ENCODE data around the gene TPCN2.

The TPCN2 gene

DNA sequence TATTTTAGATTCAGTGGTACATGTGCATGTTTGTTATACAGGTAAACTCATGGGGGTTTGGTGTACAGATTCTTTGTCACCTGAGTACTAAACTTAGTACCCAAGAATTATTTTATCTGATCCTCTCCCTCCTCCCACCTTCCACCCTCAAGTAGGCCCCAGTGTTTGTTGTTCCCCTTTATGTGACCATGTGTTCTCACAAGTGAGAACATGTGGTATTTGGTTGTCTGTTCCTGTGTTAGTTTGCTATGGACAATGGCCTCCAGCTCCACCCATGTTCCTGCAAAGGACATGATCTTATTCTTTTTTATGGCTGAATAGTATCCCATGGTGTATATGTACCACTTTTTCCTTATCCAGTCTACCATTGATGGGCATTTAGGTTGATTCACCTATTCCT, 113.8 kb downstream of the TPCN2 start:
- Histone ChIP-seq H3K9ac (ENCODE audit: low read length) (no peak overlapping the region), H3K4me1 (ENCODE audit: control insufficient read depth, insufficient read depth, low read length) (peaks cover 2% of the 10 kb centered on the region), H3K36me3 (ENCODE audit: control insufficient read depth, insufficient read depth, low read length) (no peaks in the 10 kb centered on the region), H3K27me3 (ENCODE audit: control insufficient read depth, insufficient read depth, low read length) (peaks cover 7% of the 10 kb centered on the region), H3K4me3 (ENCODE audit: low read length) (no peak overlapping the region), H3K9me3 (ENCODE audit: control insufficient read depth, low read length) (no peaks in the 10 kb centered on the region)

DNA sequence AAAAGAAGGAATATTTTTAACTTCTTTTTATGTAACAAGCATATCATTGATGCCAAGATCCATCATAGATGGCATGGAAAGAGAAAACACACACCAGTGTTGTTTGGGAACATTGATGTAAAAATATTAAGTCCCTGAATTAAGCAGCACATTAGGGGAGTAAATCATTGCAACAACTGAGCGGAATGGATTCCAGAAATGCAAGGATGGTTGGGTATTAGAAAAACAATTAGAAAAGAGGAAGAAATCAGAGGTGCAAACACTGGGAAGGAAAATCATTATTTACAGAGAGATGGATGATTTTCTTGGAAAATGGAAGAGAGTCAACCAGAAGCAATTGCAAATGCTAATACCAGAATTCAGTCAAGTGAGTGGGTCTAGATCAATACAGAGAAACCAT, 115.1 kb downstream of the TPCN2 start:
- Histone ChIP-seq H3K4me1 (ENCODE audit: control insufficient read depth, insufficient read depth, low read length) (no peaks in the 10 kb centered on the region), H3K9ac (ENCODE audit: low read length) (no peak overlapping the region), H3K36me3 (ENCODE audit: control insufficient read depth, insufficient read depth, low read length) (no peaks in the 10 kb centered on the region), H3K9me3 (ENCODE audit: control insufficient read depth, low read length) (no peaks in the 10 kb centered on the region), H3K27me3 (ENCODE audit: control insufficient read depth, insufficient read depth, low read length) (no peaks in the 10 kb centered on the region), H3K4me3 (ENCODE audit: low read length) (no peak overlapping the region)

GRCh38 chr11:69164824-69165223, 116.1 kb downstream of the TPCN2 start:
- no peaks in the 10 kb centered on the region for H3K9me3 ChIP-seq (ENCODE audit: control insufficient read depth, low read length)
- no peaks in the 10 kb centered on the region for H3K4me1 ChIP-seq (ENCODE audit: control insufficient read depth, insufficient read depth, low read length)
- no peaks in the 10 kb centered on the region for H3K36me3 ChIP-seq (ENCODE audit: control insufficient read depth, insufficient read depth, low read length)
- no peak overlapping the region for H3K9ac ChIP-seq (ENCODE audit: low read length)
- no peaks in the 10 kb centered on the region for H3K27me3 ChIP-seq (ENCODE audit: control insufficient read depth, insufficient read depth, low read length)
- no peak overlapping the region for H3K4me3 ChIP-seq (ENCODE audit: low read length)

DNA sequence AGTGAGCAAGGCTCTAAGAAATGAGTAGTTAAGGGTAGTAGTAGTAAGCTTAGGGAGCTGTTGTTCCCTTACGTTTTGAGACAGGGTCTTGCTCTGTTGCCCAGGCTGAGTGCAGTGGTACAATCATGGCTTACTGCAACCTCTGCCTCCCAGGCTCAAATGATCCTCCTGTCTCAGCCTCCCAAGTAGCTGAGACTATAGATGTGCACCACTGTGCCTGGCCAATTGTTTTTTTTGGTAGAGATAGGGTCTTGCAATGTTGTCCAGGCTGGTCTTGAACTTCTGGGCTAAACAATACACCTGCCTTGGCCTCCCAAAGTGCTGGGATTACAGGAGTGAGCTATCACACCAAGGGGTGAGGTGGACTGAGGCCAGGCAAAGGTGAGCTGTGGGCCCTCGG, 117.0 kb downstream of the TPCN2 start:
- Histone ChIP-seq H3K4me3 (ENCODE audit: low read length) (no peak overlapping the region), H3K4me1 (ENCODE audit: control insufficient read depth, insufficient read depth, low read length) (no peaks in the 10 kb centered on the region), H3K36me3 (ENCODE audit: control insufficient read depth, insufficient read depth, low read length) (no peaks in the 10 kb centered on the region), H3K9ac (ENCODE audit: low read length) (no peak overlapping the region), H3K27me3 (ENCODE audit: control insufficient read depth, insufficient read depth, low read length) (no peaks in the 10 kb centered on the region), H3K9me3 (ENCODE audit: control insufficient read depth, low read length) (no peaks in the 10 kb centered on the region)

DNA sequence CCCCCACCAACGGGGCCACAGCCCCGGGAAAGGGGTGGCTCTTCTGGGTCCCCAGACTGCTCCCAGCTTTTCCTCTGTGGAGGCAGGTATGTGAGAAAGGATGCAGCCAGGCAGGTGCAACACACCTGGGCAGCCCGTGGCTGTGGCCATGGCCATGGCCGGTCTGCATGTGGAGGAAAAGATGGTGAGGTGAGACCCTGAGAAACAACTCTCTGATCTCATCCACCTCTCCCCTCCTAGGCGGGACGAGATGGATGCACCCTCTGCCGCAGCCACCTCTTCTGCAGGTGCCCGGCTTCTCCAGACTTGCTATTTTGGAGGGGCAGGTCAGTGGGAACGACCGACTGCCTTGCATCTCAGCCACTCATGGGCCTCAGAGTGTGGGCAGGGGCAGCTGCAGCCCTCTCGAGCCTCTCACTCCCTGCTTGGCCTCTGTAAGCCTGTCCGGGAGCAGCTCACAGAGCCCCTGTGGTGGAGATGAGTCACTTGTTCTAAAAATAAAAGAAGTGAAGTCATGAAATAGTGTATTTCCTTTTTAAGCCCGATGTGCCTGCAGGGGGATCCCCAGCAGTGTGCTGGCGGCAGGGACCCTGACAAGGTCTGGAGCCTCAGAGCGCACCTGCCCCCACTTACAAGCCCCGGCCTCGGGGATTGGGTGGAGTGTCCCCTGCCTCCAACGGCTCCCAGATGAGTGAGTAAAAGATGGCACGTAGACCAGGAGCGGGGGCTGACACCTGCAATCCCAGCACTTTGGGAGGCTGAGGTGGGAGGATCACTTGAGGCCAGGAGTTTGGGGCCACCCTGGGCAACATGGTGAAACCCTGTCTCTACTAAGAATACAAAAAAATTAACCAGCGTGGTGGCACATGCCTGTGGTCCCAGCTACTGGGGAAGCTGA, 117.7 kb downstream of the TPCN2 start:
- H3K4me1 ChIP-seq (ENCODE audit: control insufficient read depth, insufficient read depth, low read length): no peaks in the 10 kb centered on the region
- H3K27me3 ChIP-seq (ENCODE audit: control insufficient read depth, insufficient read depth, low read length): no peaks in the 10 kb centered on the region
- no peaks in the 10 kb centered on the region for H3K9me3 ChIP-seq (ENCODE audit: control insufficient read depth, low read length)
- no peak overlapping the region for H3K4me3 ChIP-seq (ENCODE audit: low read length)
- no peak overlapping the region for H3K9ac ChIP-seq (ENCODE audit: low read length)
- H3K36me3 ChIP-seq (ENCODE audit: control insufficient read depth, insufficient read depth, low read length): no peaks in the 10 kb centered on the region

DNA sequence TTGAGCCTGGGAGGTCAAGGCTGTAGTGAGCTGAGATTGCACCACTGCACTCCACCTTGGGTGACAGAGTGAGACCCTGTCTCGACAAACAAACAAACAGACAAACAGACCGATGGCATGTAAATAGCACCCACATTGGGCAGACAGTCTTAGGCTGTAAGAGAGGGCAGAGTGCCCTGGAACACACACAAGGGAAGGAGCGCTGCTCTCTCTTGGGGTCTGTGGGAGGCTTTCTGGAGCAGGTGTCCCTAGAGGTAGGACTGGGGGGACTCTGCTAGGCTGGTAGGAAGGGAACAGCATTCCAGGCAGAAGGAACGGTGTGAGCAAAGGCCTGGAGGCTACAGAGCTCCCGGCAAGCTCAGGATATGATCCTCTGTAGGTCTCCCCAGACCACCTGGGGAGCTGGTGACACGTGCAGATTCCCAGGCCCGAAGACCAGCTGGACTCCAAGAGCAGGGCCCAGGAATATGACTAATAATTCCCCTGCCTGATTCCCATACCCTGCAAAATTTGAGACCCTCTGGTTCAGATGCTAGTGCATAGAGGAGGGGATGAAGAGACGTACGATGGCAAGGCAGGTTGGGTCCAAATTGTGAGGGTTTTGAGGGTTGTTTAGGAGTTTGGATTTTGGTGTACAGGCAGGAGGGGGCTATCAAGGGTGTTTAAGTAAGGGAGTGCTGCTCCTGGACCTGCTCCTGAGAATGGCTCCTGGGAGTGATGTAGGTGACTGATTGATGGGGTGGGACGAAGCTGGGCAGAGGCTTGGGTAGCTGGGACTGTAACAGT, 118.6 kb downstream of the TPCN2 start:
- Histone ChIP-seq H3K27me3 (ENCODE audit: control insufficient read depth, insufficient read depth, low read length) (no peaks in the 10 kb centered on the region), H3K4me3 (ENCODE audit: low read length) (no peak overlapping the region), H3K9ac (ENCODE audit: low read length) (no peak overlapping the region)

GRCh38 chr11:69167916-69168691, 119.4 kb downstream of the TPCN2 start:
- H3K4me1 ChIP-seq (ENCODE audit: control insufficient read depth, insufficient read depth, low read length): no peaks in the 10 kb centered on the region
- H3K9me3 ChIP-seq (ENCODE audit: control insufficient read depth, low read length): no peaks in the 10 kb centered on the region
- H3K4me3 ChIP-seq (ENCODE audit: low read length): no peak overlapping the region
- no peaks in the 10 kb centered on the region for H3K36me3 ChIP-seq (ENCODE audit: control insufficient read depth, insufficient read depth, low read length)
- H3K9ac ChIP-seq (ENCODE audit: low read length): no peak overlapping the region
- H3K27me3 ChIP-seq (ENCODE audit: control insufficient read depth, insufficient read depth, low read length): no peaks in the 10 kb centered on the region

More for the DNA sequence above, 118.6 kb downstream of the TPCN2 start:
- Histone ChIP-seq H3K4me1 (ENCODE audit: control insufficient read depth, insufficient read depth, low read length) (no peaks in the 10 kb centered on the region), H3K9me3 (ENCODE audit: control insufficient read depth, low read length) (no peaks in the 10 kb centered on the region), H3K36me3 (ENCODE audit: control insufficient read depth, insufficient read depth, low read length) (no peaks in the 10 kb centered on the region)

DNA sequence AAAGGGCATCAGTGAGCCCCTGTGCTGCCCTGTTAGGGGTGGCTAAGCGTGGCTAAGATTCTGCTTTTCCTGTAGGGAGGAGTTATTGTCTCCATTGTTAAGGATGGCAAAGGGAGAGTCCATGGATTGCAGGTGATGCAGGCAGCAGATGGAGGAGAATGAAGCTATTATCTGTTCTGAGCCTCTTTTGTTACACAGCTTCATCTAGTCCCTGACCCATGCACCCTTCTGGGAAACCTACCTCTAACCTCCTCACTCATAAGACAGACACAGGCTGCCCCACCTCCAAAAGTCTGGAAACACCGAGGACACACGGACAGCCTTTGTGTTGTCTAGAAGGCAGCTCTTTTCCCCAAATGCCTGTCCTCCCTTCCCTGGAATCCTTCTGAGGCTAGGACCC, 120.7 kb downstream of the TPCN2 start:
- Histone ChIP-seq H3K27me3 (ENCODE audit: control insufficient read depth, insufficient read depth, low read length) (no peaks in the 10 kb centered on the region), H3K9ac (ENCODE audit: low read length) (no peak overlapping the region), H3K4me3 (ENCODE audit: low read length) (no peak overlapping the region), H3K9me3 (ENCODE audit: control insufficient read depth, low read length) (no peaks in the 10 kb centered on the region), H3K4me1 (ENCODE audit: control insufficient read depth, insufficient read depth, low read length) (no peaks in the 10 kb centered on the region), H3K36me3 (ENCODE audit: control insufficient read depth, insufficient read depth, low read length) (no peaks in the 10 kb centered on the region)

GRCh38 chr11:69170704-69171103, 122.0 kb downstream of the TPCN2 start:
- Histone ChIP-seq H3K27me3 (ENCODE audit: control insufficient read depth, insufficient read depth, low read length) (no peaks in the 10 kb centered on the region), H3K9me3 (ENCODE audit: control insufficient read depth, low read length) (no peaks in the 10 kb centered on the region), H3K4me3 (ENCODE audit: low read length) (no peak overlapping the region), H3K4me1 (ENCODE audit: control insufficient read depth, insufficient read depth, low read length) (no peaks in the 10 kb centered on the region), H3K9ac (ENCODE audit: low read length) (no peak overlapping the region), H3K36me3 (ENCODE audit: control insufficient read depth, insufficient read depth, low read length) (no peaks in the 10 kb centered on the region)

DNA sequence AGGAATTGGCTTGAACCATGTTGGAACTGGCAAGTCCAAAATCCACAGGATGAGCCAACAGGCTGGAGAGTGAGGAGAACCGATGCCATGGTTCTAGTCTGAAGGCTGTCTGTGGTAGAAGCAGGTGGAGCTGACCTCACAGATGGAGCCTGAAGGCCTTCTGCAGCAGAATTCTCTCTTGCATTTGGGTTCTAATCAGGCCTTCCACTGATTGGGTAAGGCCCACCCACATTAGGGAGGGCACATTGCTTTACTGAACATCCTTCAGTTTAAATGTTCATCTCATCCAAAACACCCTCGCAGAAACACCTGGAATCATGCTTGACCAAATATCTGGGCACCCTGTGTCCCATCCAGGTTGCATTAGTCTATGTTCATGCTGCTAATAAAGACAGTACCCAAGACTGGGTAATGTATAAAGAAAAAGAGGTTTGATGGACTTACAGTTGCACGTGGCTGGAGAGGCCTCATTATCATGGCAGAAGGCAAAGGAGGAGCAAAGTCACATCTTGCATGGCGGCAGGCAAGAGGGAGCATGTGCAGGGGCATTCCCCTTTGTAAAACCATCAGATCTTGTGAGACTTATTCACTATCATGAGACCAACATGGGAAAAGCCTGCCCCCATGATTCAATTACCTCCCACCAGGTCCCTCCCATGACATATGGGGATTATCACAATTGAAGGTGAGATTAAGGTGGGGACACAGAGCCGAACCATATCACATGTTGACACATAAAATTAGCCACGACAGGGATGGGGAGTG, 122.9 kb downstream of the TPCN2 start:
- Histone ChIP-seq H3K4me3 (ENCODE audit: low read length) (no peak overlapping the region), H3K27me3 (ENCODE audit: control insufficient read depth, insufficient read depth, low read length) (no peaks in the 10 kb centered on the region), H3K4me1 (ENCODE audit: control insufficient read depth, insufficient read depth, low read length) (no peaks in the 10 kb centered on the region), H3K36me3 (ENCODE audit: control insufficient read depth, insufficient read depth, low read length) (no peaks in the 10 kb centered on the region), H3K9ac (ENCODE audit: low read length) (no peak overlapping the region), H3K9me3 (ENCODE audit: control insufficient read depth, low read length) (no peaks in the 10 kb centered on the region)

- no peak overlapping the region for H3K4me3 ChIP-seq (ENCODE audit: low read length)
- H3K36me3 ChIP-seq (ENCODE audit: control insufficient read depth, insufficient read depth, low read length): no peaks in the 10 kb centered on the region
- no peaks in the 10 kb centered on the region for H3K9me3 ChIP-seq (ENCODE audit: control insufficient read depth, low read length)
- H3K27me3 ChIP-seq (ENCODE audit: control insufficient read depth, insufficient read depth, low read length): no peaks in the 10 kb centered on the region
- no peaks in the 10 kb centered on the region for H3K4me1 ChIP-seq (ENCODE audit: control insufficient read depth, insufficient read depth, low read length)
- no peak overlapping the region for H3K9ac ChIP-seq (ENCODE audit: low read length)
These were observed 123.9 kb downstream of the TPCN2 start for GRCh38 chr11:69172674-69173073.

All from mucosa of stomach (tissue), 1 donor.